A549 (cell line): ENCODE results near the gene KRTAP4-11.
"Not testable (repeated sequence)": the region's sequence is repeated elsewhere in the genome, so short reads cannot be mapped to it uniquely, and the experiment has no call there.

Experiments used
- BHLHE40 ChIP-seq: IDR thresholded peaks from 2 replicates; pipeline ENCODE4 v1.6.1; 2012; ENCODE audit warnings: low read depth, low read length, inconsistent platforms
- CHD4 ChIP-seq: fragments of 200-600 bp; sonication (generic); IDR thresholded peaks from 2 replicates; pipeline ENCODE4 v1.6.1; 2016; ENCODE audit warnings: antibody characterized with exemption, mild to moderate bottlenecking, borderline replicate concordance
- CTCF ChIP-seq: fragments of >200 bp; sonication (Bioruptor Twin); formaldehyde crosslinking; IDR thresholded peaks from 3 replicates; pipeline ENCODE4 v1.5.1; 2016
- EHMT2 ChIP-seq: fragments of 200-600 bp; sonication (generic); IDR thresholded peaks from 2 replicates; pipeline ENCODE4 v1.6.1; 2016; ENCODE audit warnings: antibody characterized with exemption, low read depth, mild to moderate bottlenecking, moderate library complexity
- EP300 ChIP-seq, 2 experiments: fragments of >200 bp; sonication (Bioruptor Twin); formaldehyde crosslinking; IDR thresholded peaks; 2 replicates in 1 of 2; 3 replicates in 1 of 2; pipeline ENCODE4 v1.6.1; 2016 to 2017
- HES2 ChIP-seq: fragments of >200 bp; sonication (Bioruptor Twin); formaldehyde crosslinking; IDR thresholded peaks from 2 replicates; pipeline ENCODE4 v1.6.1; 2016
- JUNB ChIP-seq: fragments of >200 bp; sonication (Bioruptor Twin); formaldehyde crosslinking; IDR thresholded peaks from 2 replicates; pipeline ENCODE4 v1.6.1; 2016
- MAX ChIP-seq: IDR thresholded peaks from 2 replicates; pipeline ENCODE4 v1.6.1; 2012
- MYC ChIP-seq: IDR thresholded peaks from 2 replicates; pipeline ENCODE4 v1.6.1; 2012; ENCODE audit warnings: mild to moderate bottlenecking, inconsistent platforms, low read length, improper control_type of control experiment, borderline replicate concordance
- POLR2A ChIP-seq: IDR thresholded peaks from 2 replicates; pipeline ENCODE4 v1.6.1; 2012; ENCODE audit warnings: mild to moderate bottlenecking, low read length
- RFX5 ChIP-seq: fragments of 450-650 bp; IDR thresholded peaks from 2 replicates; pipeline ENCODE4 v1.7.1; 2014; ENCODE audit warnings: antibody characterized with exemption, mild to moderate bottlenecking, moderate library complexity
- RNF2 ChIP-seq: fragments of 200-600 bp; sonication (generic); IDR thresholded peaks from 2 replicates; pipeline ENCODE4 v1.6.1; 2016; ENCODE audit warnings: low read depth, mild to moderate bottlenecking, antibody characterized with exemption, moderate library complexity, borderline replicate concordance

- not testable (repeated sequence) for TF ChIP-seq CTCF; EHMT2; HES2; CHD4; BHLHE40; RNF2; JUNB; POLR2A; EP300 (IDR thresholded peaks at IDR 0.05); MAX; RFX5; MYC
These were observed 5.3 kb upstream of the KRTAP4-11 start for GRCh38 chr17:41123292-41123990.
